Endodermal cell (in vitro differentiated cells): ENCODE data around the gene ENPEP. TPM values are rescaled to one million over a fixed set of nuclear protein-coding genes. Genes with fewer than 3 reads are reported as not detected.
A peak's percentile ranks its signal among the peaks of the same experiment; 100 is the strongest.

Experiments used
- DNase-seq: peaks from one replicate; pipeline ENCODE4 v3.0.0-alpha.2; 2017
- H3K27ac ChIP-seq: 2 replicates; pipeline ENCODE4 v1.5.1; 2013; ENCODE audit warnings: mild to moderate bottlenecking, low read depth, low read length, moderate library complexity
- H3K27me3 ChIP-seq: 2 replicates; pipeline ENCODE4 v1.6.1; 2013; ENCODE audit warnings: mild to moderate bottlenecking, low read length, moderate library complexity; ENCODE audit not compliant: insufficient read depth, control insufficient read depth, poor library complexity, severe bottlenecking
- H3K36me3 ChIP-seq: 2 replicates; pipeline ENCODE4 v1.7.0; 2013; ENCODE audit warnings: mild to moderate bottlenecking, low read length, moderate library complexity; ENCODE audit not compliant: control insufficient read depth, insufficient read depth
- H3K4me1 ChIP-seq: one replicate; pipeline ENCODE4 v1.7.0; 2013; ENCODE audit warnings: low read length; ENCODE audit not compliant: control insufficient read depth, insufficient read depth
- H3K4me3 ChIP-seq: 2 replicates; pipeline ENCODE4 v1.5.1; 2013; ENCODE audit warnings: mild to moderate bottlenecking, low read length, moderate library complexity
- H3K9ac ChIP-seq: 2 replicates; pipeline ENCODE4 v1.6.1; 2013; ENCODE audit warnings: mild to moderate bottlenecking, low read length, moderate library complexity; ENCODE audit not compliant: poor library complexity, severe bottlenecking; ENCODE audit errors: extremely low read depth
- H3K9me3 ChIP-seq: 2 replicates; pipeline ENCODE4 v1.6.1; 2013; ENCODE audit warnings: mild to moderate bottlenecking, low read length, moderate library complexity; ENCODE audit not compliant: control insufficient read depth
- H3K27ac Mint-ChIP-seq: 2 replicates; pipeline ENCODE4 v1.8.0; 2020; ENCODE audit warnings: mixed read lengths
- H3K27me3 Mint-ChIP-seq: 2 replicates; pipeline ENCODE4 v1.8.0; 2021; ENCODE audit warnings: mild to moderate bottlenecking, mixed read lengths; ENCODE audit not compliant: insufficient read depth
- H3K36me3 Mint-ChIP-seq: 2 replicates; pipeline ENCODE4 v1.8.0; 2020; ENCODE audit warnings: low read depth, mixed read lengths
- H3K4me1 Mint-ChIP-seq: 2 replicates; pipeline ENCODE4 v1.8.0; 2020; ENCODE audit warnings: mixed read lengths
- H3K4me3 Mint-ChIP-seq: 2 replicates; pipeline ENCODE4 v1.8.0; 2020; ENCODE audit warnings: mild to moderate bottlenecking, moderate library complexity, mixed read lengths
- H3K9me3 Mint-ChIP-seq: 2 replicates; pipeline ENCODE4 v1.8.0; 2020; ENCODE audit warnings: mild to moderate bottlenecking, mixed read lengths
- WGBS, 2 experiments: methylation state at CpG; one replicate each; pipeline versions ENCODE4 v1.1.5 to v1.1.7; 2013; ENCODE audit warnings: missing lambda C conversion rate in 2 of 2, mixed read lengths in 1 of 2; ENCODE audit not compliant: insufficient coverage in 1 of 2, insufficient read length in 1 of 2; 5-methylcytosine and 5-hydroxymethylcytosine counted together
- total RNA-seq, 2 donors: library from RNA; stranded (reverse); fragmentation: NEBNext Ultra II Directional in 1 of 2; extraction: Animal tissue kit (Norgen Biotek cat#: 25700) in 1 of 2; gene quantifications; 2 replicates in 1 of 2; 3 replicates in 1 of 2; pipeline ENCODE4 v1.2.1, GENCODE V29; 2021
- TF ChIP-seq, protein P1 (sequence below): fragments of 200-600 bp; sonication (generic); conservative IDR thresholded peaks from 2 replicates; pipeline ENCODE4 v1.5.0; 2021; ENCODE audit warnings: antibody characterized with exemption, mild to moderate bottlenecking

The ENPEP gene
- total RNA-seq, 2 donors from 2014 or later: 4.6 to 9.4 TPM

DNA sequence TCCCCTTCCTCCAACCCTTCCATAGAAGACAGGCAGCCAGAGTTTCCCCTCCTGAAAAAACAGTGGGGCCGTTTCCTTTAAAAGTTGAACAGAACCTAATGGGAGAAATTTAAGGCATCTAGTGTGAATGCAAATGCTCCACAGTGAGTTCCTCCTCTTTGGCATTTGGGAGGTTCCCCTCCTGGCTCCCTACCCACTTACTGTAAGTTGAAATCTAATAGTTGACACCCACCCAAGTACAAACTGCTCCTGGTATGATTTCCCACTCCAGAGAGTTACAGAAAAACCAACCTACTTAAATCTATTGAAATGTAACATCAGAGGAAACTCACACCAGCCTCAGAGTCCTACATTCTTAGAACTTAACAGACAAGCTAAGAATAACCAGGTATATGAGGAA is 17.6 kb downstream of the ENPEP start:
- Mint-ChIP-seq H3K27ac (no peak overlapping the region), H3K36me3 (no peaks in the 10 kb centered on the region)

DNA sequence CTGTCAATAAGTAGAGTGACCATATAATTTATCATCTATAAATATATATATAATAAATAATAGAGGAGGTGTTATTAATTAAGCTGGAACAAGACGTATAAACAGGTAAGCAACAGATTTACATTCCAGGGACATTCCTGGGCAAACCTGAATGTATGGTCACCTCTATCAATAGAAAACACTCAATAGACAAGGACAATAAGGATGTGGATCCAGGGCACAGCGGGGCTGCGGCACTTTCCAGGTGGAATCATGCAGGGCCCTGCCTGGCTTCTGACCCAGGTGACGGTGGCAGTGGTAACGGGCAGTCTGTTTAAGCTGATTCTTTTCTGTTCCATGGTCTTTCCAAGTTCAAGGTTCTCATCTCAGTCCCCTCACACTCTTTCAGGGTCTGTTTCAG is 22.5 kb downstream of the ENPEP start:
- H3K4me1 ChIP-seq: no peaks in the 10 kb centered on the region
- H3K36me3 Mint-ChIP-seq: no peaks in the 10 kb centered on the region
- no peaks in the 10 kb centered on the region for H3K27me3 ChIP-seq
- H3K9me3 Mint-ChIP-seq: peaks cover 3% of the 10 kb centered on the region
- no peak overlapping the region for H3K9ac ChIP-seq
- H3K27ac ChIP-seq: no peak overlapping the region
- no peak overlapping the region for H3K4me3 Mint-ChIP-seq
- H3K4me3 ChIP-seq: no peak overlapping the region
- no peak overlapping the region for H3K27ac Mint-ChIP-seq
- TF ChIP-seq, protein P1, sequence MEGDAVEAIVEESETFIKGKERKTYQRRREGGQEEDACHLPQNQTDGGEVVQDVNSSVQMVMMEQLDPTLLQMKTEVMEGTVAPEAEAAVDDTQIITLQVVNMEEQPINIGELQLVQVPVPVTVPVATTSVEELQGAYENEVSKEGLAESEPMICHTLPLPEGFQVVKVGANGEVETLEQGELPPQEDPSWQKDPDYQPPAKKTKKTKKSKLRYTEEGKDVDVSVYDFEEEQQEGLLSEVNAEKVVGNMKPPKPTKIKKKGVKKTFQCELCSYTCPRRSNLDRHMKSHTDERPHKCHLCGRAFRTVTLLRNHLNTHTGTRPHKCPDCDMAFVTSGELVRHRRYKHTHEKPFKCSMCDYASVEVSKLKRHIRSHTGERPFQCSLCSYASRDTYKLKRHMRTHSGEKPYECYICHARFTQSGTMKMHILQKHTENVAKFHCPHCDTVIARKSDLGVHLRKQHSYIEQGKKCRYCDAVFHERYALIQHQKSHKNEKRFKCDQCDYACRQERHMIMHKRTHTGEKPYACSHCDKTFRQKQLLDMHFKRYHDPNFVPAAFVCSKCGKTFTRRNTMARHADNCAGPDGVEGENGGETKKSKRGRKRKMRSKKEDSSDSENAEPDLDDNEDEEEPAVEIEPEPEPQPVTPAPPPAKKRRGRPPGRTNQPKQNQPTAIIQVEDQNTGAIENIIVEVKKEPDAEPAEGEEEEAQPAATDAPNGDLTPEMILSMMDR: no peak
- peak; percentile 82 for DNase-seq
- H3K9me3 ChIP-seq: peaks cover 8% of the 10 kb centered on the region
- H3K27me3 Mint-ChIP-seq: no peaks in the 10 kb centered on the region
- WGBS, 2 experiments: 86 to 89% methylated on average over 3 to 5 of the region's 5 CpGs
- no peaks in the 10 kb centered on the region for H3K36me3 ChIP-seq
- peaks cover 12% of the 10 kb centered on the region for H3K4me1 Mint-ChIP-seq

More for the DNA sequence above, 17.6 kb downstream of the ENPEP start:
- no peak for DNase-seq
- Mint-ChIP-seq H3K4me3 (no peak overlapping the region), H3K4me1 (peaks cover 3% of the 10 kb centered on the region), H3K9me3 (no peaks in the 10 kb centered on the region), H3K27me3 (no peaks in the 10 kb centered on the region)
- no peaks in the 10 kb centered on the region for H3K4me1 ChIP-seq
- no peaks in the 10 kb centered on the region for H3K9me3 ChIP-seq
- H3K4me3 ChIP-seq: no peak overlapping the region
- H3K36me3 ChIP-seq: peaks cover 5% of the 10 kb centered on the region
- no peaks in the 10 kb centered on the region for H3K27me3 ChIP-seq
- no peak overlapping the region for H3K9ac ChIP-seq
- H3K27ac ChIP-seq: no peak overlapping the region
- WGBS, 2 experiments: 50 to 74% methylated on average over 1 of the region's 1 CpG
- TF ChIP-seq, protein P1: no peak

DNA sequence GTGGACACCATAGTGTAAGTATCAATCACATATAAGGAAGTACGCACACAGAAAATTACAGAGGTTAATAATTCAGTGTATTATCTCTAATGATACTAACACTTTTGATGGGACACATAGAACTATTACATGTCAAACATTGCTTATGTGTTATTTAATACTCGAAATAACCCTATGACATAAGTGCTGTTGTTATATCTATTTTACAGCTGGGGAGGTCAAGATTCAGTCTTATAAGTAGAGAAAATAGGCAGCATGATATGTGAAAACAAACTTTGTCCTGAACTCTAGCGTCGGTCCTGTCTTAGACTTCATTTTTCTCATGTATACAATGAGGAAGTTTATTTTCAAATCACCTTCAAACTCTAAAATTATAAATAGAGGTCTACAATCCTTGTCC is 23.2 kb downstream of the ENPEP start:
- DNase-seq: no peak
- Mint-ChIP-seq H3K36me3 (no peaks in the 10 kb centered on the region), H3K4me1 (peaks cover 17% of the 10 kb centered on the region), H3K27ac (no peak overlapping the region), H3K9me3 (peaks cover 3% of the 10 kb centered on the region), H3K27me3 (no peaks in the 10 kb centered on the region), H3K4me3 (no peak overlapping the region)
- Histone ChIP-seq H3K4me1 (no peaks in the 10 kb centered on the region), H3K27ac (no peak overlapping the region), H3K9me3 (peaks cover 8% of the 10 kb centered on the region), H3K27me3 (no peaks in the 10 kb centered on the region), H3K9ac (no peak overlapping the region), H3K4me3 (no peak overlapping the region), H3K36me3 (no peaks in the 10 kb centered on the region)
- 77% methylated on average over 3 of the region's 4 CpGs; no CpG with 5 or more reads in 1 of the 2 experiments for WGBS, 2 experiments
- TF ChIP-seq, protein P1: no peak
